HG03575 (cell line): ENCODE measurements around the gene AHRR.

Source experiments
- ATAC-seq: cut with Tn5 transposase; IDR thresholded peaks from one replicate; pipeline ENCODE4 v1.9.1; 2021; ENCODE audit not compliant: unreplicated experiment, insufficient number of reproducible peaks, low FRiP score; ENCODE audit errors: extremely low read depth

The AHRR gene

DNA sequence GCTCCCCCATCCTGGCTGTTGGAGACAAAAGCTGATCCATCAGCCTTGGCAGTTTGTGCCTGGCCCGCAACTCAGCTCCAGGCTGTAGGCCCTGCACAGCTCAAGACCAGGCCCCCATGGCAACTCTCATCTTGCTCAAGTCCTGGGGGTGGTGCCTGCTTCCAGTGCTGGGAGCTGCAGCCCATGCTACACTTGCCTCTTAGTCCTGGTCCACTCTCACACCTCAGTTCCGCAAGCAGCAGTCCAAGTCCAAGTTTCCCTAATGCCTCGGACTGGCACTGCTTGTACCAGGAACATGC, 14.2 kb downstream of the AHRR start:
- no peak for ATAC-seq

DNA sequence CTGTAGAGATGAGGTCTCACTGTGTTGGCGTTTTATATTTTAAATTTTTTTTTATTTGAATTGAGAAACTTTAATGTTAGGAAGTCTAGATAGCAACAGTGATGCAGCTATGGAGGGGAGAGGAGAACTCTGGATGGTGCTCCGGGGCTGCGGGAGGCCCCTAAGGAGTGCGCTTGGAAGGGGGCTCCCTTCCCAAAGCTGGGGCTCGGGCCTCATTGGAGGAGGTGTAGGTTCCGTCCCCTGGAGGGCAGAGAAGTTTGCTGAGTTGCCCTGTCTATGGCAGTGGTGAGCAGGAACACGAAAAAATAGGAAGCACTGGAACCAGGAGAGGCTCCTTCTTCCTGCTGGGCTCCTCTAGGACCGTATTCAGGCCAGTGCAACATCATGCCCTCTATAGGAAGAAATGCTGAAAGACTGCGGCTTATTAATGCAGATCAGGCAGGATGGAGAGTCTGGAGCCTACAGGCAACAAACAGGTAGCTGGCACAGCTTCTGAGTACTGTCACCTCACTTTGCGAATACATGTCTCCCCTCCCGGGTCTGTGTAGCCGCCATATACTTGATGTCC, 16.1 kb downstream of the AHRR start:
- ATAC-seq, result no peak

DNA sequence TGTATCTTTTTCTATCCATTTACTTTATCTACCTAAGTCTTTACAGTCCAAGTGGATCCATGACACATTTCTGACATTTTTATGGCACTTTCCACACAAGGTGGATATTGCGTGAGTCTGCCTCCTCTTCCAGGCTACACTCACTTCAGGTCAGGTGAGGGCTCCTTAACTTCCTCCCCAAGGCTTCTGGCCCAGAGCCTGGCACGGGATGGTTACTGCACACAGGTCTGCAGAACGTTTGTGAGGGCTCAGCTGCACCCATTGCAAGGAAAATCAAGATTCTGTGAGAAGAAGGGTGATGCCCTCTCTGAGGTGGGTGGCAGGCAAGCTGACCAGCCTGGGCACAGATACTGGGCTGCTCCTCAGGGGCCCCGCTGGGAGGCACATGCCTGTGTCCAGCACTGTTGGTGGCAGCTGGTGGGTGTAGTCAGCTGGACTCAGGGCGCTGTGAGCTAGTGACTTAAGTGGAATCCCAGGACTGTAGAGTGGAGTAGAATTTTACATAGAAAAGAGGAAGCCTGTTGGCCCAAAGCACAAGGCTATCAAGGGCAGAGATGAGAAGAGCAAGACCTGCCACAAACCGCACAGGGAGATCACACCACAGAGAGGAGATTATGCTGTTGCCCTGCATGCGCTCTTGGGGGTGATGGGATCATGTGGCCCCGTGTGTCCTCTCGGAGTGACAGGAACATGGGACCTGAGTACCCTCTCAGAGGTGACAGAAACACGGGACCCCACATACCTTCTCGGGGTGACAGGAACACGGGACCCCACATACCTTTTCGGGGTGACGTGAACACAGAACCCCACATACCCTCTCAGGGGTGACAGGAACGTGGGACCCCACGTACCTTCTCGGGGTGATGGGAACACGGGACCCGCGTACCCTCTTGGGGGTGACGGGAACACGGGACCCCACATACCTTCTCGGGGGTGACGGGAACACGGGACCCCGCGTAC, 21.3 kb downstream of the AHRR start:
- ATAC-seq, result no peak

DNA sequence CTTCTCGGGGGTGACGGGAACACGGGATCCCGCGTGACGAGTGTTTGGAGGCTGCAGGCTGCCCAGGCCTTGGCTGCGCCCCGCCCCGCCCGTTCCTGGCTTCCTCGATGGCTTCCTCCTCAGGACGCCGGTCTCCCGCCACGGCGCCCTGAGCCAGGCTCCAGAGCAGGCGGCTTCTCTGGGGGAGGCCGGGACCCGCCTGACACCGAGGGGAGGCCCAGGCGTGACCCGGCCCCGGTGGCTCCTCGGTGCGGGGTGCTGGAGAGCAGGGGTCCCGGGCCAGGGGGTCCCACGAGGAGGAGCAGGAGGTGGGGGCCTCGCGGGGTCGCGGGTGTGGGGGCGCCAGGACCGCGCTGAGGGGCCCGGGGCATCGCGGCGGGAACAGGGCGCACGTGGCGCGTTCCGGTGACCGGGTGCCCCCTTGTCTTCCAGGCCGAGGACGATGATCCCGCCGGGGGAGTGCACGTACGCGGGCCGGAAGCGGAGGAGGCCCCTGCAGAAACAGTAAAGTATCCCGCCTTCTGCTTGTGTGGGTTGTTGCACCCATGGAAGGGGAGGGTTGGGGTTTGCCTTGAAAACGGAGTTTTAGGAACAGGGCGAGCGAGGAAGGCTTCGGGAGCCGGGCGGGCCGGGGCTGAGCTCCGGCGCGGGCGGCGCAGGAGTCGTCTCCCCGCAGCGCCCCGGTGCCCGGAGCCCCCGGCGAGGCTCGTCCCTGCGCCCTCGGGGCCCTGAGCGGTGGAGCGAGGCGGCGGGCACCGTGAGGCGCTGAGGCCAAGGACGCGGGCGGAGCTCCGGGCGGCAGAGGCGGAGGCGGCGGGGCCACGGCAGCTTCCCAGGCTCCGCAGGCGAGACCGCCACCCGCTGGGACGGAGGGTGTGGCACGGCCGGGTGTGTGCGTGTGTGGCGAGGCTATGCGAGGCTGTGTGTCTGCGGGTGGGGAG, 22.2 kb downstream of the AHRR start:
- ATAC-seq, result no peak

DNA sequence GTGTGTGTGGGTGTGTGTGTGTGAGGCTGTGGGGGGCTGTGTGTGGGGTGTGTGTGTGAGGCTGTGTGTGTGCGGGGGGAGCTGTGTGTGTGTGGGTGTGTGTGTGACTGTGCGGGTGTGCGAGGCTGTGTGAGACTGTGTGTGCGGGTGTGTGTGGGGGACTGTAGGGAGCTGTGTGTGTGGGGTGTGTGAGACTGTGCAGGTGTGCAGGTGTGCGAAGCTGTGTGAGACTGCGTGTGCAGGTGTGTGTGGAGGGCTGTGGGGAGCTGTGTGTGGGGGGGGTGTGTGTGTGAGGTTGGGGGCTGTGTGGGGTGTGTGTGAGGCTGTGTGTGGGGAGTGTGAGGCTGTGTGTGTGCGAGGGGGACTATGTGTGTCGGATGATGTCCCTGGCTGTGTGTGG, 23.2 kb downstream of the AHRR start:
- no peak for ATAC-seq

DNA sequence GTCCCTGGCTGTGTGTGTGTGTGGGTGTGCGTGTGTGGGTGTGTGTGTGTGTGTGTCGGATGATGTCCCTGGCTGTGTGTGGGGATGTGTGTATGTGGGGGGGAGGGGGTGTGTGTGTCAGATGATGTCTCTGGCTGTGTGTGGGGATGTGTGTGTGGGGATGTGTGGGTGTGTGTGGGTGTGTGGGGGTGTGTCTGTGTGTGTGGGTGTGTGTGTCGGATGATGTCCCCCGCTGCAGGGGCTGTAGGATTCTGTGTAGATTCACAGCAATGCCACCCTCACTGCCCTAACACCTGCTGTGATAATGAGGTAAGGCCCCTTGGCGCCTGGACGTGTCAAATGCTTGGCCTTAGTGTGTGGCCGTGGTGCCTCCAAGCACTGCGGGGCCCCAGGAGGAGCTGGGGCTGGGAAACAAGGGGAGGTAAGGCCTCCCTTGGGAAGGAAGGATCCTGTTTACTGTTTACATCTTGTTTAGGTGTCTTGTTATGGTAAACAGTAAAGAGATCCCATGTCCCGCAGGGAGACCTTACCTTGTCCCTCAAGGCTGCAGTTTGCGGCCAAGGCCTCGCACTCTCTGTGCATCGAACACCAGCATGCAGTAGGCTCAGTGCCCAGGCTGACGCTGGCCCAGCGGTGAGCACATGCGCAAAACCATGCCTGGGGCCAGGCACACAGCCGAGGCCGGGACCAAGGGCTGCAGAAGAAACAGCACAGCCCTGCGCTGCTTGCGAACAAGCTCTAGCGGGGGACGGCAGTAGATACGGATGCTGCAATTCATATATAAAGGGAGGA, 24.1 kb downstream of the AHRR start:
- ATAC-seq, result no peak

DNA sequence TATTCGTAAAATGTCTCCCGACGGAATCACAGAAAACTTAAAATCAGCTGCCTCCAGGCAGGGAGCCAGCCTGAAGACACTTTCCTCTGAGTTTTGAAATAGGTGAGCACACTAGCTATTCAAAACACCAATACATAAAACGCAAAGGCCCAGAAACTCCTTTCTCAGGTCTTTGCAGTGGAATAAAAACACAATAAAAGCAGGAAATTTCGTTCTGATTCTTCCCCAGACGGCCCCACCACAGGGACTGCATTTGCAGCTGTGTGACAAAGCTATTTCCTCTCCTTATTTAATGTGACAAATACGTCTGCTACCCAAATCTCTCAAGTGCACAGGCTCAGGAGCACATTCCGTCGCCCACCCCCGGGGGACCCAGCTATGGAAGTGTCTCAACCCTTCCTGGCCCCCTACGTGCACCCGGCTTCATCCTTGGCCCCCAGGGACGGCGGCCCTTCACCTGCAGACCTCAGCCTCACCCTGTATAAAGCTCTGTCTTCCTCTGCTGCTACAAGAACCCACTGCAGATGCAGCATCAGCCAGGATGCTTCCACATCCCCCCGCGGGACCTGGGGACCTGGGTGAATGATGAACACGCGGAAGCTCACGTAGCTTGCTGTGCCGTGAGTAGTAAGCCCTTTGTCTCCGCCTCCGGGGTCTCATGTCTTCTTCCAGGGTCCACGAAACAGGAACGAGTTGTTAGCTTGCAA, 24.9 kb downstream of the AHRR start:
- ATAC-seq, result no peak

DNA sequence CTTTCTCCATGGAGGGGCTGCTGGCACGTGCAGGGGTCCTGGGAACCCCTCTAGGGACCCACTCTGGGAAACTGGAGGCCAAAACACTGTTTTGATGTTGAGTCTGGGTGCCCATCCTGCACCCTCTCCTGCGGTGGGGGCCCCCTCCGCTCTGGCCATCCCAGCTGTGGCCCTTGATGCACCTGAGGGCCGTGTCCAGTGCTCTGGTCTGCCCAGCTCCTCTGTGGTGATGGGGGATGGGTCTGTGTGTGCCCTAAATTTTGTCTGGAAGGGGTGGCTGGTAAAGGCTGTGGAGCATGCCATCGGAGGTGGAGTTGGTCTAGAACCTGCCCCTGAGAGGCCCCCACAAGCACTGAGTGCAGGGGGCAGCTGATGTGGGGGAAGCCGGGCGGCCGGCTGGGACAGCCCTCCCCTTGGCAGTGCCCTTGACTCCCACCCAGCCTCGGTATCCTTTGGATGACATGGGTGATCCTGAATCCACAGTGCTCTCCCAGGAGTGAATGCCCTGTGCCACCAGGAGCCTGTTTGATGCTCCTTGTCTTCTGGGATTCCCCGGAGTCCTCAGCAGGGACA, 26.3 kb downstream of the AHRR start:
- no peak for ATAC-seq

DNA sequence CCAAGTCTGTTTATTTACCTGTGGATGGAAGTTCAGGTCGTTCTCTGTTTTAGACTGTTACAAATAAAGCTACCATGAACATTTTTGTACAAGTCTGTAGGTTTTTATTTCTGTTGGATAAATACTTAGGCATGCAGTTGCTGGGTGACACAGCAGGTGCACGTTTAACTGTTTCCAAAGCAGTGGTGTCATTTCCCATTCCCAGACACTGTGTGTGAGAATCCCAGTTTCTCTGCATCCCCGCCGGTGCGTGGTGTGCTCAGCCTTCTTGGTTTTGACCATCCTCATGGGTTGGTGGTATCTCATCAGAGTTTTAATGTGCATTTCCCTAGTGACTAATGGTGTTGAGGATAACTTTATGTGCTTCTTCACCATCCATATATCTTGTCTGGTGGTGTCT, 27.2 kb downstream of the AHRR start:
- ATAC-seq, result no peak

DNA sequence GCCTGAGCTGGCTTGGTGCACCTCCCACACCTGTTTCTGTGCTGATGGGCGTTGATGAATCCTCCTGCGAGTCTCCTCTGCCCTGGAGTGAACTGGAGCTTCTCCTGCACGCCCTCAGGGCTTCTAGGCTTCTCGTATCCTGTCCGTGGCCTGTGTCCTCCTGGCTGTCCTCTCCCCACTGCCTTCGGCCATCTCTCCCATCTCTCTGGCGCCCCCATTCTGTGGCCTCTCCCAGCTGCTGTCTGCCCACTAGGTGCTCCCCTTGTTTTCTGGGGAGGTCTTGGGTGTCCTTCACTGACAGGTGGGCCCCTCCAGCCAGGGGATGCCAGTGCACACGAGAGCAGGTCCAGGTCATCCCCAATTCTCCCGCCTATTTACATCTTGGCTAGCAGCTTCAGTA, 28.8 kb downstream of the AHRR start:
- ATAC-seq, result no peak

DNA sequence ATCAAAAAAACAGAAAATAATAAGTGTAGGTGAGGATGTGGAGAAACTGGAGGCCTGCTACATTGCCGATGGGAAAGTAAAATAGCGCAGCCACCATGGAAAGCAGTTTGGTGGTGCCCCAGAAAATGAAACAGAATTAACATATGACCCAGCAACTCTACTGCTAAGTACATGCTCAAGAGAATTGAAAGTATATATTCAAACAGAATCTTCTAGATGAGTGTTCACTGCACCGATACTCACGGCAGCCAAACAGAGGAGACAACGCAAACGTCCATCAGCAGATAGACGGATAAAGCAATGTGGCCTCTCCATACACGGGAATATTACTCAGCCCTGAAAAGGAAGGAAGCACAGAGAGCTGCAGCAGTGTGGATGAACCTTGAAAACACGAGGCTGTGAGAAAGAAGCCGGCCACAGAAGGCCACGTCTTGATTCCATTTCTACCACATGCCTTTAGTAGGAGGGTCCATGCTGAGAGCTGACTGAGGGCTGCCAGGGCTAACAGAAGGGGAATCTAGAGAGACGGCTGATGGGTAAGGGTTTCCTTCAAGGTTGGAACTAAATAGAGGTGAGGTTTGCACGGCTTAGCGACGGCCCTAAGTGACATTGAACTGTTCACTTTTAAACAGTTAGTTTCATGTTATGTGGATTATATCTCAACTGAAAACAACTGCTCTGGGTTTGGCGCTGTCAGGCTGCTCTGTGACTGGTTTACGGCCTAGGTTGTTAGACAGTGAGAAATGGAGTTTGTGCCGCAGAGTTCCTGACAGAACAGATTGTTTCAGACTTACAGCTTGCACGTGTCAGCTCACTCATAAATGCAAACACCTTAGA, 29.8 kb downstream of the AHRR start:
- ATAC-seq, result no peak

DNA sequence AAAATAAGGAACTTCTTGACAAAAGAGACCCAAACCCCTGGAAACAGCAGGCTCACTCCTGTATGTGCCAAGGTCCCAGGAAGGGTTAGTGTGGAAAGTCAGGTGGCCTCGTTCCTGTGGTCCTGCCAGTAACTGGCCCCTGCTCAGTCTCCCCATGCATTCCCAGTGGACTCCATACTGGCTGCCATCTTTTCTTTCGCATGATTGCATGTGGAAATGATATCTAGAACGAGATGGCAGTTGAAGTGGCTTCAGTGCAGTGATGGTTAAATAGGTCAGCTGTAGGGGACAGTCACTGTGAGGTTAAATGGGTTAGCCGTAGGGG, 30.4 kb downstream of the AHRR start:
- ATAC-seq, result no peak

DNA sequence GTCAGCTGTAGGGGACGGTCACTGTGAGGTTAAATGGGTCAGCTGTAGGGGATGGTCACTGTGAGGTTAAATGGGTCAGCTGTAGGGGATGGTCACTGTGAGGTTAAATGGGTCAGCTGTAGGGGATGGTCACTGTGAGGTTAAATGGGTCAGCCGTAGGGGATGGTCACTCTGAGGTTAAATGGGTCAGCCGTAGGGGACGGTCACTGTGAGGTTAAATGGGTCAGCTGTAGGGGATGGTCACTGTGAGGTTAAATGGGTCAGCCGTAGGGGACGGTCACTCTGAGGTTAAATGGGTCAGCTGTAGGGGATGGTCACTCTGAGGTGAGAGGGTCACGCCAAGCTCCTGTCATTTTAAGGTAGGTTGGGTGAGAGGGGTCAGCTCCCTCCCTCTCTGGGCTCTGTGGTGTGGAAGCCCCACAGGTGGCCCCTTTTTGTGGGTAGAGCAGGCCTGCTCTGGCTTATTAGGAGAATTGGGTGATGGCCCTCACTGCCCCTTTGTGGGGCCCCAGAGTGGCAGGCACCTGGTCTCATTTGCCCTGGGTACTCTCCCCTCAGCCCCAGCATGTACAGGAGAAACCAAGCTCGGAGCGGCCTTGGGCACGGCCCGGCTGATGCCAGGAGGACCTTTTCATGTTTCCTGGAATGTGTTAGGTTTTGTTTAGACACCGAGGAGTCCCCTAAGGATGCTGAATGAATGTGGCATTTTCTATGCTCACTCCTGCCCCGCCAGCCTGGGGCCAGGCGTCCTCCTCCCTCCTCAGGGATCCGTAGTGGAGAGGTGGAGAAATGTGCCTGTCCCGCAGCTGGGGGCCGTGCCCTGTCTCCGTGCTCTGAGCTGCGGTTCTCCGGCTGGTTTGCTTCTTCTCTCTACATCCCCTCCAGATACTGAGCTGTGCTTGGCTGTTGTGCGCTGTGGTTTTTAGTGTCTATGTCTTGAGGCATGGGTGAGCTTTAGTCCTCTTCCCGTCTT, 31.4 kb downstream of the AHRR start:
- no peak for ATAC-seq

DNA sequence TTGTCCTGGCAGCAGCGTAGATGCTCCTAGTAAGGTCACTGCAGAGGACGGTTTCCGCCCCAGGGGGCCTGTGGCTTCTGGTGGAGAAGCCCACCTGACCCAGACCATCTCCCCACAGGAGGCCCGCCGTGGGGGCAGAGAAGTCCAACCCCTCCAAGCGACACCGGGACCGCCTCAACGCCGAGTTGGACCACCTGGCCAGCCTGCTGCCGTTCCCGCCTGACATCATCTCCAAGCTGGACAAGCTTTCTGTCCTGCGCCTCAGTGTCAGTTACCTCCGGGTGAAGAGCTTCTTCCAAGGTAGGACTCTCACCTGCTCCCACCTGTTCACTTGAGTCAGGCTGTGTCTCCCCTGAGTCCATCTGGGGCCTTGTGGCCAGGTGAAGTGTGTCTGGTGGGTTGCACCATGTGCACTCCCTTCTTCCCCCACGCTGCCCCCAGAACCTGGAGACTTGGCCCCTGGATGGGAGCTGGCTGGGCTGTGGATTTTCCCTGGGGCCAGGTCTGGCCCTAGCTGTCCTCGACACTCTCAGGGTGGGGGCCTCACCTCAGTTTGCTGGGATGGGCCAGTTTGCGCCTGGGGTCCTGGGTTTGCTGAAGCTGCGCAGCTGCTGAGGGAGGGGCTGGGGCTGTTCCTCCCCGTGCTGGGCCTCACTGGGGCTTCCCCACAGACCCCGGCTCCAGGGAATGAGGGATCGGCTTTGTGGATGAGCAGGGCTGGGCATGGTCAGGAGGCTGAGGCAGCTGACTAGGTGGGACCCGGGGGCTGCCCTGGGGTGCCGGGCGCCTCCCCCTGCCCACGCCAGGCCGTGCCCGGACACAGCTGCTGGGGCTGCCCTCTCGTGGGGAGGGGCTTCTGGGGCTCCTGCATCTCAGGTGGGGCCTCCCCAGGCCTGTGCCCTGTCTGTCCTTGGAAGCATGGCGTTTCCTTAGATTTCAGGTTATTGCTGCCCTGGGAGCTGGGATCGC, 32.4 kb downstream of the AHRR start:
- ATAC-seq, result no peak

DNA sequence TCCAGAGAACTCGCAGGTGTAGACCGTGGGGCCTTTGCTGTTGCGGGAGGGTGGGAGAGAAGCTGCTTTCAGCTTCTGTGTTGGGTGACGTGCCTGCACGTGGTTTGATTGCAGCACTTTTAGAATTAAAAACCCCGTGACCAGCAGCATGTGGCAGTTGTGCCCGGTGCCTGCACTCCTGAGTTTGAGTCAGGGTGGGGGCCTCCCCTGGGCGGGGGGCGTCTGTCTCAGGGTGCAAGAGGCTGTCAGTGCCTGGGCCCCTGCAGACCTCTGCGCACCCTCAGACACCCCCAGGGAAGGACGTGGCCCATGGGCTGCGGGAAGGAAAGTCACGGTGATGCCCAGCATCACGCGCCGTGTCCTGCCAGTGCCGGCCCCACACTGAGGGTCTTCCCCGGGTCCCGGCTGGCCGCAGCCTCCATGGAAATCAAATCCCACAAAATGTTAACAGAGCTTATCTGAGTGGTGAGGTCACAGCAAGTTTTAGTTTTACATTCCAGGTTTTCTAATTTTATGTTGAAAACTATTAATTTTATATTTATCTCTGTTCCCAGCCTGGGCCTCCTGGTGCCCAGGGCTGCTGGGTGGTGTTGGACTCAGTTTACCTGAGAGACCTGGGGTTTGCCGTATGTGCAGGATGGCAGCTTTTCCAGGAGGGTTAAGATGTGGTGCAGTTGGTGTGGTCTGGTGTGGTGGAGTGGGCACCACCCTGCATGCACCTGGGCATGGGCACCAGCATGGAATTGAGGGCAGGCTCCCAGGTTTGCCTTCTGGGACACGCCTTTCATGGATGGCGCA, 33.3 kb downstream of the AHRR start:
- no peak for ATAC-seq
